Measurements from ENCODE around the gene ACOT8. TPM values are rescaled to one million over a fixed set of nuclear protein-coding genes. Genes with fewer than 3 reads are reported as not detected.

Gene ACOT8
- total and polyA plus RNA-seq, 9 of the 15 experiments (the other 6 are each of a cell fraction or from before 2014, with no cell fraction given): 8.2 to 46.7 (median 20.7) TPM

GRCh38 chr20:45890077-45890984 lies 33.1 kb upstream of the ACOT8 start:
- Histone ChIP-seq H3K9ac (ENCODE audit: insufficient read depth in 1 of 2, low read depth in 2 of 2, low read length in 2 of 2) (peak overlapping the region; percentile 74 to 94), H3K27me3 (ENCODE audit: control insufficient read depth in 2 of 2, insufficient read depth in 2 of 2, low read length in 2 of 2) (no peaks in the 10 kb centered on the region), H3K27ac (ENCODE audit: extremely low read depth, low read depth, low read length) (peak overlapping the region; percentile 74), H3K36me3 (ENCODE audit: control insufficient read depth, insufficient read depth, low read length) (peaks cover 36% of the 10 kb centered on the region; the same call in 2 of the 3 replicates), H2AFZ (ENCODE audit: low read depth, low read length) (peak overlapping the region; percentile 96), H3K4me3 (peak overlapping the region; percentile 69), H3K9me1 (ENCODE audit: control insufficient read depth, insufficient read depth, low read length) (no peaks in the 10 kb centered on the region), H4K20me1 (replicated peaks; ENCODE audit: control insufficient read depth, insufficient read depth, low read length) (no peaks in the 10 kb centered on the region), H3K4me1 (replicated peaks in 1 of 2; ENCODE audit: control insufficient read depth in 2 of 2, insufficient read depth in 2 of 2, low read length in 2 of 2) (peaks cover 12 to 40% of the 10 kb centered on the region in 2 experiments), H3K9me3 (replicated peaks; ENCODE audit: control insufficient read depth, insufficient read depth, low read depth, low read length) (no peaks in the 10 kb centered on the region), H3K79me2 (ENCODE audit: control insufficient read depth, insufficient read depth, low read length) (peaks cover 8% of the 10 kb centered on the region; the same call in 1 of the 3 replicates), H3K4me2 (ENCODE audit: insufficient read depth, low read length) (peak overlapping the region; percentile 81)
- WGBS (ENCODE audit: insufficient coverage, low coverage, missing lambda C conversion rate): 81% methylated on average over 59 of the region's 79 CpGs
- BruUV-seq (replicated peaks): TSS peak; percentile 81
- no peak for FAIRE-seq
- DNase-seq (ENCODE audit: extremely low read depth in 1 of 4, low spot score in 3 of 4): peak in 1 of 4 experiments; percentile 19
- POLR2A ChIA-PET: interaction anchor here (0.5 to 1.4 kb wide), 7 partner anchors 9 to 64 kb away, joined by 3 to 11 read pairs (median 4); partner anchors contain the start of gene ZSWIM1
- CTCF ChIA-PET (ENCODE audit: low intra/inter-chr PET ratio): interaction anchor here (1.0 to 2.7 kb wide), 2 partner anchors 90 to 92 kb away, joined by 3 to 9 read pairs; no protein-coding TSS in a partner anchor
- in situ Hi-C loops (cut with MboI) (no loop called here), intact Hi-C loops (cut with micrococcal nuclease) (loop anchor here (5.0 kb wide), 1 partner anchor 72 kb away; no protein-coding TSS in a partner anchor)
- 0 out of 3 replicates have a peak, but pooled peaks have one; percentile 8 for ATAC-seq
- no peak for TF ChIP-seq MED1 (CRISPR knock-in tag; IDR thresholded peaks at IDR 0.05; ENCODE audit: borderline replicate concordance)
- TF ChIP-seq TAF15 (IDR thresholded peaks at IDR 0.05; ENCODE audit: low read depth, low read length): no peak
- TF ChIP-seq BHLHE40 (IDR thresholded peaks at IDR 0.05; ENCODE audit: low read length): no peak
- no peak for TF ChIP-seq SREBF2 (CRISPR knock-in tag; IDR thresholded peaks at IDR 0.05)
- TF ChIP-seq TAF9B (IDR thresholded peaks at IDR 0.05; ENCODE audit: partially characterized antibody): no peak
- TF ChIP-seq HINFP (tag; conservative IDR thresholded peaks at IDR 0.05; ENCODE audit: low read depth): no peak
- no peak for TF ChIP-seq ZBTB34 (CRISPR knock-in tag; IDR thresholded peaks at IDR 0.05)
- no peak for TF ChIP-seq ZKSCAN1 (IDR thresholded peaks at IDR 0.05; ENCODE audit: low read depth, low read length)
- TF ChIP-seq KDM4B (IDR thresholded peaks at IDR 0.05; ENCODE audit: borderline replicate concordance in 2 of 2, low read depth in 1 of 2): no peak
- TF ChIP-seq XRCC3 (IDR thresholded peaks at IDR 0.05): no peak
- TF ChIP-seq SRSF3 (IDR thresholded peaks at IDR 0.05; ENCODE audit: insufficient read depth, low read length): no peak
- no peak for TF ChIP-seq PBX2 (CRISPR knock-in tag; IDR thresholded peaks at IDR 0.05; ENCODE audit: low read depth)
- no peak for TF ChIP-seq PBX2 (tag; conservative IDR thresholded peaks at IDR 0.05; ENCODE audit: low read depth)
- no peak for TF ChIP-seq MCM3 (IDR thresholded peaks at IDR 0.05)
- no peak for TF ChIP-seq SMAD3 (CRISPR knock-in tag; conservative IDR thresholded peaks at IDR 0.05)

Measured in K562 (cell line).